ENCODE results near the gene GABBR2. TPM values are rescaled to one million over a fixed set of nuclear protein-coding genes. Genes with fewer than 3 reads are reported as not detected.
A peak's percentile ranks its signal among the peaks of the same experiment; 100 is the strongest.

GABBR2 gene
- total and polyA plus RNA-seq, 9 of the 15 experiments (the other 6 are each of a cell fraction or from before 2014, with no cell fraction given), result 0.15 to 1.9 (median 0.32) TPM

DNA sequence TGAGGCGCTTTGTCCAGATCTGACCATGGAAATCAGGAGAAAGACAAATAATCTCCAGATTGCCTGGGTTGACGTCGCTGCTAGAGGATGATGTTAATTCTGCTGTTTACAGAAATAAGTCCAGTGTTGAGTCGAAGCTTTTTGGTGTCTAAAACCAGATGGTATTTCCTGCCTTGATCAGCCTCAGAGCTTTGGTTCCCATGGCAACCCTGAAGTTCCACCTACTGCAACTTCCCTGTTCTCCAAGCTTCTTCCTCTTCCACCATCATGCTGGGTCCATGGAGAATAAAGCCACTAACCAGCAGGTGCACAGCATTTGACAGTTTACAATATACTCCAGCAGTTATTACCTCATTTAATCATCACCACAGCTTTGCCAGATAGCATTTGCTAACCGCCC lies 18.0 kb upstream of the GABBR2 start:
- no peak overlapping the region for H3K4me3 ChIP-seq
- FAIRE-seq, result no peak
- WGBS (ENCODE audit: insufficient coverage, low coverage, missing lambda C conversion rate), result 0% methylated on average over 5 of the region's 5 CpGs
- in situ Hi-C loops (cut with MboI), result no loop called here
- BruUV-seq (replicated peaks), result no TSS peak
- POLR2A ChIA-PET, result interaction anchor here (0.6 kb wide), 2 partner anchors 45 to 401 kb away, joined by 3 to 5 read pairs; no protein-coding TSS in a partner anchor
- peaks cover 0 to 5% of the 10 kb centered on the region in 2 experiments; a peak in 2 of 5 replicates for H3K4me1 ChIP-seq (replicated peaks in 1 of 2; ENCODE audit: control insufficient read depth in 2 of 2, insufficient read depth in 2 of 2, low read length in 2 of 2)
- no peaks in the 10 kb centered on the region for H3K79me2 ChIP-seq (ENCODE audit: control insufficient read depth, insufficient read depth, low read length)
- no peaks in the 10 kb centered on the region for H3K36me3 ChIP-seq (ENCODE audit: control insufficient read depth, insufficient read depth, low read length)
- 0 out of 2 replicates have a peak, but pooled peaks cover 4% of the 10 kb centered on the region for H4K20me1 ChIP-seq (replicated peaks; ENCODE audit: control insufficient read depth, insufficient read depth, low read length)
- H3K9me1 ChIP-seq (ENCODE audit: control insufficient read depth, insufficient read depth, low read length), result no peaks in the 10 kb centered on the region
- no peak for ATAC-seq
- H2AFZ ChIP-seq (ENCODE audit: low read depth, low read length), result no peak overlapping the region
- no peak overlapping the region for H3K4me2 ChIP-seq (ENCODE audit: insufficient read depth, low read length)
- intact Hi-C loops (cut with micrococcal nuclease), result no loop called here
- no peak for DNase-seq (ENCODE audit: extremely low read depth in 1 of 4, low spot score in 3 of 4)
- TF ChIP-seq CTBP1 (IDR thresholded peaks at IDR 0.05; ENCODE audit: borderline replicate concordance) (peak; percentile 30; the same call in 1 of the 2 replicates), L3MBTL2 (IDR thresholded peaks at IDR 0.05) (no peak), PRPF4 (IDR thresholded peaks at IDR 0.05; ENCODE audit: insufficient read depth, low read depth, low read length, poor library complexity, severe bottlenecking) (no peak), TCF7L2 (IDR thresholded peaks at IDR 0.05; ENCODE audit: low read depth, low read length) (no peak), RFX1 (IDR thresholded peaks at IDR 0.05) (peak; percentile 85)
- H3K9me3 ChIP-seq (replicated peaks; ENCODE audit: control insufficient read depth, insufficient read depth, low read depth, low read length), result no peaks in the 10 kb centered on the region
- H3K27me3 ChIP-seq (ENCODE audit: control insufficient read depth in 2 of 2, insufficient read depth in 2 of 2, low read length in 2 of 2), result peaks cover 18 to 30% of the 10 kb centered on the region in 2 experiments; a peak in 4 of 5 replicates
- no peak overlapping the region for H3K27ac ChIP-seq (ENCODE audit: extremely low read depth, low read depth, low read length)
- H3K9ac ChIP-seq (ENCODE audit: insufficient read depth in 1 of 2, low read depth in 2 of 2, low read length in 2 of 2), result no peak overlapping the region
- CTCF ChIA-PET (ENCODE audit: low intra/inter-chr PET ratio), result no interaction called here

Data from K562 (cell line).